Stimulated activated CD4-positive, alpha-beta T cell treated with anti-CD3 and anti-CD28 coated beads, Interleukin-1b, Interleukin-23, amount 100 ng/mL, for 1 hour (primary cell): Measurements from ENCODE around the gene CT45A5.
"Not testable (repeated sequence)": the region's sequence is repeated elsewhere in the genome, so short reads cannot be mapped to it uniquely, and the experiment has no call there.

ENCODE experiments used
- DNase-seq, 2 donors: peaks; one replicate each; pipeline ENCODE4 v3.0.0-alpha.2; 2020; ENCODE audit warnings: low read depth in 2 of 2

The CT45A5 gene, protein sequence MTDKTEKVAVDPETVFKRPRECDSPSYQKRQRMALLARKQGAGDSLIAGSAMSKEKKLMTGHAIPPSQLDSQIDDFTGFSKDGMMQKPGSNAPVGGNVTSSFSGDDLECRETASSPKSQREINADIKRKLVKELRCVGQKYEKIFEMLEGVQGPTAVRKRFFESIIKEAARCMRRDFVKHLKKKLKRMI

DNA sequence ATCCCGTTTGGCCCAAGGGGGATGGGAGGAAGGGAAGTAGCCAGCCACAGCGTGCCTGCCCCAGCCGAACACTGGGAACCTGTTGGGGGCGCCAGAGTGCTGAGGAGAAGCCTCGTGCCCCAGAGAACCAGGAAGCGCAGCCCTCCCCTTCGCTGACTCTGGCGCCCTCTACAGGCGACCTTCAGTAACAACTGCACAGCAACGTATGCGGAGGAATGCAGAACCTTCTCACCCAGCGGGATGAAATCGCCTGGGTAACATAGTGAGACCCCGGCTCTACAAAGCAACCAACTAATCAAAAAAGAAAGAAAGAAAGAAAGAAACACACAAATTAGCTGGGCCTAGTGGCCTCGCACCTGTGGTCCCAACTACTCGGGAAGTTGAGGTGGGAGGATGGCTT is at the start of gene CT45A5:
TSS of gene CT45A5 (minus strand) at position 101 of the 400 bp plus-strand sequence. CDS start 3,774 bp downstream, outside the sequence.
- DNase-seq, result not testable (repeated sequence)

DNA sequence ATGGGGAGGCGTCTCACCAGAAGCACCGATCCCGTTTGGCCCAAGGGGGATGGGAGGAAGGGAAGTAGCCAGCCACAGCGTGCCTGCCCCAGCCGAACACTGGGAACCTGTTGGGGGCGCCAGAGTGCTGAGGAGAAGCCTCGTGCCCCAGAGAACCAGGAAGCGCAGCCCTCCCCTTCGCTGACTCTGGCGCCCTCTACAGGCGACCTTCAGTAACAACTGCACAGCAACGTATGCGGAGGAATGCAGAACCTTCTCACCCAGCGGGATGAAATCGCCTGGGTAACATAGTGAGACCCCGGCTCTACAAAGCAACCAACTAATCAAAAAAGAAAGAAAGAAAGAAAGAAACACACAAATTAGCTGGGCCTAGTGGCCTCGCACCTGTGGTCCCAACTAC is 34.6 kb upstream of the CT45A5 start, which contains the start of gene CT45A2:
TSS of gene CT45A2 (minus strand) at position 101 of the 400 bp plus-strand sequence. CDS start 3,747 bp downstream, outside the sequence.
- not testable (repeated sequence) for DNase-seq

DNA sequence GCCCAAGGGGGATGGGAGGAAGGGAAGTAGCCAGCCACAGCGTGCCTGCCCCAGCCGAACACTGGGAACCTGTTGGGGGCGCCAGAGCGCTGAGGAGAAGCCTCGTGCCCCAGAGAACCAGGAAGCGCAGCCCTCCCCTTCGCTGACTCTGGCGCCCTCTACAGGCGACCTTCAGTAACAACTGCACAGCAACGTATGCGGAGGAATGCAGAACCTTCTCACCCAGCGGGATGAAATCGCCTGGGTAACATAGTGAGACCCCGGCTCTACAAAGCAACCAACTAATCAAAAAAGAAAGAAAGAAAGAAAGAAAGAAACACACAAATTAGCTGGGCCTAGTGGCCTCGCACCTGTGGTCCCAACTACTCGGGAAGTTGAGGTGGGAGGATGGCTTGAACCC is 17.4 kb upstream of the CT45A5 start, which contains the start of gene CT45A6:
TSS of gene CT45A6 (minus strand) at position 101 of the 400 bp plus-strand sequence. CDS start 3,794 bp downstream, outside the sequence.
- not testable (repeated sequence) for DNase-seq

DNA sequence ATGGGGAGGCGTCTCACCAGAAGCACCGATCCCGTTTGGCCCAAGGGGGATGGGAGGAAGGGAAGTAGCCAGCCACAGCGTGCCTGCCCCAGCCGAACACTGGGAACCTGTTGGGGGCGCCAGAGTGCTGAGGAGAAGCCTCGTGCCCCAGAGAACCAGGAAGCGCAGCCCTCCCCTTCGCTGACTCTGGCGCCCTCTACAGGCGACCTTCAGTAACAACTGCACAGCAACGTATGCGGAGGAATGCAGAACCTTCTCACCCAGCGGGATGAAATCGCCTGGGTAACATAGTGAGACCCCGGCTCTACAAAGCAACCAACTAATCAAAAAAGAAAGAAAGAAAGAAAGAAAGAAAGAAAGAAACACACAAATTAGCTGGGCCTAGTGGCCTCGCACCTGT is 17.2 kb downstream of the CT45A5 start, which contains the start of gene CT45A3:
TSS of gene CT45A3 (minus strand) at position 101 of the 400 bp plus-strand sequence. CDS start 3,747 bp downstream, outside the sequence.
- DNase-seq, result not testable (repeated sequence)

DNA sequence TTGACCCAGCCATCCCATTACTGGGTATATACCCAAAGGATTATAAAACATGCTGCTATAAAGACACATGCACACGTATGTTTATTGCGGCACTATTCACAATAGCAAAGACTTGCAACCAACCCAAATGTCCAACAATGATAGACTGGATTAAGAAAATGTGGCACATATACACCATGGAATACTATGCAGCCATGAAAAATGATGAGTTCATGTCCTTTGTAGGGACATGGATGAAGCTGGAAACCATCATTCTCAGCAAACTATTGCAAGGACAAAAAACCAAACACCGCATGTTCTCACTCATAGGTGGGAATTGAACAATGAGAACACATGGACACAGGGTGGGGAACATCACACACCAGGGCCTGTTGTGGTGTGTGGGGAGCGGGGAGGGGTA is 40.6 kb downstream of the CT45A5 start:
- DNase-seq, result not testable (repeated sequence)

DNA sequence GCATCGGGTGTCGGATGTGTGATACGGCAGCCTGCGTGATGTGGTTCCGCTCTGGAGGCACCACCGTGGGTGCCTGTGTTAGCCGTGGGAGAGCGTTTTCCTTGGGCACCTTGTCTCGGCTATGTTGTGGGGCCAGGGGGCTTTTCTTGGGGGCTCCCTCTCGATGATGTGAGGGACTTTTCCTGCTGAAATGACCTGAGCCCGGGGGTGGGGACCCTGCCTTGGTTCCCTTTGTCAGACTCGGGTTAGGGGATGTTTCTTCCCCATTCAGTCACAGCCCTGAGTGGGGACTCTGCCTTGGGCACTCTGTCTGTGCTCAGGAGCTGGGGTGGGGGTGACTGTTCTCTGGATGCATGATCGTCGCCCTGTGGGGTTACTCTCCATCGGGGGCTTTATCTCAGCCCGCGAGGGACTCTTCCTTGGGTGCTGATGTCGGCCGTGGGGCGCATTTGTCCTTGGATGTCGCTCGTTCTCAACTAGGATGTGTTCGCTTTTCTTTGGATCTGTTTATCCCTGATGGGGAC is 44.0 kb downstream of the CT45A5 start:
- no peak for DNase-seq

DNA sequence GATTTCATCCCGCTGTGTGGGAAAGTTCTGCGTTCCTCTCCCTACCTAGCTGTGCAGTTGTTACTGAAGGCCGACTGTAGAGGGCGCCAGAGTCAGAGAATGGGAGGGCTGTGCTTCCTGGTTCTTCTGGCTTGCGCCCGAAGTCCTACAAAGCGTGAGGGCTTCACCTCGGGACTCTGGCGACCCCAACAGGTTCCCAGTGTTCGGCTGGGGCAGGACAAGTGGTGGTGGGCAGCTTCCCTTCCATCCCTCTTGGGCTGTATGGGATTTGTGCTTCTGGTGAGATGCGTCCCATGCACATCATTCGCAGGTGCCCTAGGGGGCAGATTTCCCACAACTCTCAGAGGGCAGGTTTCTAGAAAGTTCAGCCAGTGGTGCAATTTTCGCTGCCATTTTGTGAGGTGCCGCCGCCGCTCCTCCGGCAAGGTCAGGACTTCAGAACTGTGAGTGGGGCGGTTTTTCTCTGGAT is 44.6 kb downstream of the CT45A5 start:
- peak in 1 of 2 donors; percentile 27 for DNase-seq

DNA sequence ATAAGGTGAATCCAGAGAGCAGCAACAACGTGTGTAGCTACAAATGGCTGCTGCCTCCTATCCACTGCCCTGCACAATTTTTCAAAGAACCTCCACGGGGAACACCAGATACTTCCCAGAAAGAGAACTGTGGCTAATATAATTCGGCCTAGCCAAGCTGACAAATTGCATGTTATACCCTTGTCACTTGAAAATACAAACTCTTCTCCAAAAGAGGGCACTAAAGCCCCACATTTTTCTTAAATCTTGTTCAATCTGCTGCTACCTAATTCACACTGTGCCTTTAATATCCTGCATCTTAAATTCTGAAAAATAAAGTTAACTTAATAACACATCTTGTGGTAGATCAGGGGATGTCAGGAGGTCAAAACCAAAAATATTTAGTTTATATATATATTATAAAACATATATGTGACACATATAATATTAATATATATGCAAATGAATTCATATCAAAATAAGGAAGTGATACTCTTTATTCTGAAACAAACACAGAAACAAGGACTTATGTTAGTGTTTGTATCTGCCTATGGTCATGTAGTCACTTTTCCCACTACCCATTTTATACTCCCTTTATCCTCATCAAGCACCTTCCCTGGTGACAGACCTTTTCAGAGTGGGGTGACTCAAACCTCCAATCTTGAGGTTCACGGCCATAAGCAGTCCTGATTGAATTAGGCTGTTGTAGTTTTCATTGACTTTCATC is 47.8 kb downstream of the CT45A5 start:
- DNase-seq, result no peak

DNA sequence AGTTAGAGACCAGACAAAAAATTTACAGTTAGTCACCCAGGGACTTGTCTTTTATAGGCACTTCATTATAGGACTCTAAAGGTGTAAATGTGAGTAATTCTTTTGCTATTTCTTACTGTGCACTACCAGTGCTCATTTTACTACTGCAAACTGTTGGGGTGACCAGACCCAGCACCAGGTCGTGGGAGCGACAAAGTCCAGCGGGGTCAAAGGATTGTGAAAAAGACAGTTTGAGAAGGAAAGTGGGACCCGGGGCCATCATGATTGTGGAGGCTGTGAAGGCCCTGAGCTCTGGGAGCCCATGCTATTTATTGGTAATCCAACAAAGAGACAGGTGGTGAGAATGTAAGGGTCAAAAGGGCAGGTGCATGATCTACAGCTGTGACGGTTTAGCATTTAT is 50.6 kb downstream of the CT45A5 start:
- not testable (repeated sequence) for DNase-seq
